HG02884 (cell line): Measurements from ENCODE around the gene TOR1B.
"Not testable (repeated sequence)": the region's sequence is repeated elsewhere in the genome, so short reads cannot be mapped to it uniquely, and the experiment has no call there.

Experiments
- ATAC-seq: cut with Tn5 transposase; IDR thresholded peaks from one replicate; pipeline ENCODE4 v1.9.1; 2021; ENCODE audit warnings: mild to moderate bottlenecking, moderate library complexity; ENCODE audit not compliant: unreplicated experiment

Gene TOR1B

DNA sequence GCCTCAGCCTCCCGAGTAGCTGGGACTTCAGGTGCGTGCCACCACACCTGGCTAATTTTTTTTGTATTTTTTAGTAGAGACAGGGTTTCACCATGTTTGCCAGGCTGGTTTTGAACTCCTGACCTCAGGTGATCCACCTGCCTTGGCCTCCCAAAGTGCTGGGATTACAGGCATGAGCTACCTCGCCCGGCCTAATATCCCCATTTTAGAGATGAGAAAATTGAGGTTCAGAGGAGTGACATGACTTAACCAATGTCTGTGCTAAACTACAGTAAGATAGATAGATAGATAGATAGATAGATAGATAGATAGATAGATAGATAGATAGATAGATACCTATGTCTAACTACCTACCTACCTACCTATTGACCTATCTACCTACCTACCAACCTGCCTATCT lies 26.9 kb upstream of the TOR1B start:
- not testable (repeated sequence) for ATAC-seq

DNA sequence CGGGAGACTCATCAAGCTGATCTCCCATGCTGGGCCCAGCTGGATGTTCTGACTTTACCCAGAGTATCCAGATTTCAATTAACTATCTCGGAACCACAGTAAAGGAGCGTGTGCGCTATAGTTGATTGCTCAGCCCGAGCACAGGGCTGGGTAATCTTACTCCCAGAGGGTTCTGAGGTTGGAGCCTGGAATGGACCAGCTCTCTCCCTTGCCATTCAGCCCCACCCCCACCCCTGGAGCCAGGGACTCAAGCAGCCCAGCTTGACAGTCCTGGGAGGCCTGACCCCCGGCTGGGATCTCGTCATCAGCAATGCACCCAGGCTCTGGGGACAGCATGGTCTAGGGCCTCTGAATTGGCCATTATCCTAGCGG lies 26.4 kb upstream of the TOR1B start:
- no peak for ATAC-seq

DNA sequence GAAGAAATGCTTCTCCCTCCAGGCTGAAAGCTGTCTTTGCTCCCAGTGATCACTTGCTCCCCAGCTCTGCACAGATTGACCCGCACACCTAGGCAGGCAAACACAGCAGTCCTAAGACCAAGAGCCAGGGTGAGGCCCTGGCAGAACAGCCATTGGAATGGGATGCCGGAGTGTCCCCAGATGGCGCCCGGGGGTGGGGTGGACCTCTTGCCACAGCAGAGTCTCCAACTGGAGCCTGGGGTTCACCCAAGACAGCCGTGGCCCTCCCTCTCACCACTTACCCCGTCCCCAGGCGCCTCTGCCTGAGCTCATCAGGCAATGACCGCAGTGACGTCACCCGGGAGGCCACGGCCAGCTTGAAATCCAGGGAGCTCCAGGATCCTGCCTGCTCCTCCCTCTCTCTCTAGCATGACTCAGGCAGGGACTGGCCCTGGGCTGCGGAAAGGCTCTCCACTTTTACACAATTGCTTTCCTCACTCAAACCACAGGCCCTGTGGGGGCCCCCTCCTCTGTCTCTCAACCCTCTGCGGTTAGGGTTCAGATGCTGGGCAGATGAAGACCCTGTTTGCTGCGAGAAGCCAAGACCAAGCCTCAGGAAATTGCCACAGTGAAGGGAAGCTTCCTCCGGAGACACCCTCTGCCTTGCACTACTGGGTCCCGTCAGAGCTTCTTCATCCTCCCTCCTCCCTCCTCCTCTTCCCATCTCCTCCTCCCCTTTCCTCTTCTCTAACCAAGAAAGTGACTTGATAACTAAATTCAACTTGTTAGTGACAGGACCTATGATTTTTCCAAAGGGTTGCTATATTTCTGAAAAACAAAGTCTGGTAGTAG lies 25.8 kb upstream of the TOR1B start:
- no peak for ATAC-seq

DNA sequence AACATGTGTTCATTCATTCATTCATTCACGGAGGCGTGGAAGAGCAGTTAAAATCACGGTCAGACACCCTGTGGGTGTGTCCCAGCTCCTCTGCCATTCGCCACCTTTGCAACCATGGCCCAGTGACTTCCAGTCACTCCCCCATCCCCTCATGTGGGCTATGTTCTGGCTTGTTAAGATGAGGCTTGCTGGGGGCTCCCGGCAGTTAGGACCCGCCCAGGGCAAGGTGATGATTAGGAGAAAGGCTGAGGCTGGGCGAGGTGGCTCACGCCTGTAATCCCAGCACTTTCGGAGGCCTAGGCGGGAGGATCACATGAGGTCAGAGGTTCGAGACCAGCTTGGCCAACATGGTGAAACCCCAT lies 25.2 kb upstream of the TOR1B start:
- no peak for ATAC-seq

DNA sequence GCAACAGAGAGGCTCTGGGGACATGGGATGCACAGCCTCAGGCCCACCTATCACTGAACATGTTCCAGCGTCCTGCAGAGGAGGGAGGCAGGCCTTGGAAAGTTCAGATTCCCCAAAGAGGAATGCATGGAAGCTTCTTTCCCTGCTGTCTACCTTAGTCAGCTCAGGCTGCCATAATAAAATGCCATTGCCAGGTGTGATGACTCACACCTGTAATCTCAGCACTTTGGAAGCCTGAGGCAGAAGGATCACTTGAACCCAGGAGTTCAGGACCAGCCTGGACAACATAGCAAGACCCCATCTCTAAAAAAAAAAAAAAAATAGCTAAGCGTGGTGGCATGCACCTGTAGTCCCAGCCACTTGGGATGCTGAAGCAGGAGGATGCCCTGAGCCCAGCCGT lies 24.5 kb upstream of the TOR1B start:
- no peak for ATAC-seq

DNA sequence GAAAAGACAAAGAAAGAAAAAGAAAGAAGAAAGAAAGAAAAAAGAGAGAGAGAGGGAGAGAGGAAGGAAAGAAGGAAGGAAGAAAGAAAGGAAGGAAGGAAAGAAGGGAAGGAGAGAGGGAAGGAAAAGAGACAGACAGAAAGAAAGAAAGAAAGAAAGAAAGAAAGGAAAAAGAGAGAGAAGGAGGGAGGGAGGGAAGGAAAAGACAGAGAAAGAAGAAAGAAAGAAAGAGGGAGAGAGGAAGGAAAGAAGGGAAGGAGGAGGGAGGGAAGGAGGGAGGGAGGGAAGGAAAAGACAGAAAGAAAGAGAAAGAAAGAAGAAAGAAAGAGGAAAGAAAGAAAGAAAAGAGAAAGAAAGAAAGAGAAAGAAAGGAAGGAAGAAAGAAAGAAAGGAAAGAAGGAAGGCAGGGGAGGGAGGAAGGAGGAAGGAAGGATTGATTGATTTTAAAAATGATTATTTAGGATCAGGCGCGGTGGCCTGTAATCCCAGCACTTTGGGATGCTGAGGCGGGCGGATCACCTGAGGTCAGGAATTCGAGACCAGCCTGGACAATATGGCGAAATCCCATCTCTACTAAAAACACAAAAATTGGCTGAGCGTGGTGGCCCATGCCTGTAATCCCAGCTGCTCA lies 23.3 kb upstream of the TOR1B start:
- ATAC-seq = no peak

DNA sequence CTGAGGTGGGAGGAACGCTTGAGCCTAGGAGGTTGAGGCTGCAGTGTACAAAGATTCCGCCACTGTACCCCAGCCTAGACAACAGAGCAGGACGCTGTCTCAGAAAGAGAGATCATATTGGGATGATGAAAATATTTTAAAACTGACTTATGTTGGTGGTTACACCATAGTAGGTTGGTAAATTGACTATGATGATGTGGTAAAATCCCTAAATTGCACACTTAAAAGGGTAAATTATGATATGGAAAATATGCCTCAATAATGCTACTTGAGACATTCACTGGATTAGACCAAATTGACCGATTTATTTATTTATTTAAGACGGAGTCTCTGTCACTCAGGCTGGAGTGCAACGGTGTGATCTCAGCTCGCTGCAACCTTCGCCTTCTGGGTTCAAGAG lies 21.9 kb upstream of the TOR1B start:
- ATAC-seq = no peak

DNA sequence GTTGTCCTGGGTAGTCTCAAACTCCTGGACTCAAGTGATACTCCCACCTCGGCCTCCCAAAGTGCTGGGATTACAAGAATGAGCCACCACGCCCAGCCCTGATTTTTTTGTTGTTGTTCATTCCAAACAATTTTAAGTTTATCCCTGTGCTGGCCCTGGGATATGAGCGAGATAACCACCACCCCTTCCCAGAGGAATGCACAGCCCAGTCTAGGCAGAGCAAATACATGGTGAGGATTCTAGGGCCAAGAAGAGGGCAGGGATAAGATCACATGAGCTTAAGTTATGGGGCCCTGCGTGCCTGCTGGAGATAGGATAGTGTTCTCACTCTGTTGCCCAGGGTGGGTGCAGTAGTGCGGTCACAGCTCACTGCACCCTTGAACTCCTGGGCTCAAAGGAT lies 21.0 kb upstream of the TOR1B start:
- no peak for ATAC-seq

DNA sequence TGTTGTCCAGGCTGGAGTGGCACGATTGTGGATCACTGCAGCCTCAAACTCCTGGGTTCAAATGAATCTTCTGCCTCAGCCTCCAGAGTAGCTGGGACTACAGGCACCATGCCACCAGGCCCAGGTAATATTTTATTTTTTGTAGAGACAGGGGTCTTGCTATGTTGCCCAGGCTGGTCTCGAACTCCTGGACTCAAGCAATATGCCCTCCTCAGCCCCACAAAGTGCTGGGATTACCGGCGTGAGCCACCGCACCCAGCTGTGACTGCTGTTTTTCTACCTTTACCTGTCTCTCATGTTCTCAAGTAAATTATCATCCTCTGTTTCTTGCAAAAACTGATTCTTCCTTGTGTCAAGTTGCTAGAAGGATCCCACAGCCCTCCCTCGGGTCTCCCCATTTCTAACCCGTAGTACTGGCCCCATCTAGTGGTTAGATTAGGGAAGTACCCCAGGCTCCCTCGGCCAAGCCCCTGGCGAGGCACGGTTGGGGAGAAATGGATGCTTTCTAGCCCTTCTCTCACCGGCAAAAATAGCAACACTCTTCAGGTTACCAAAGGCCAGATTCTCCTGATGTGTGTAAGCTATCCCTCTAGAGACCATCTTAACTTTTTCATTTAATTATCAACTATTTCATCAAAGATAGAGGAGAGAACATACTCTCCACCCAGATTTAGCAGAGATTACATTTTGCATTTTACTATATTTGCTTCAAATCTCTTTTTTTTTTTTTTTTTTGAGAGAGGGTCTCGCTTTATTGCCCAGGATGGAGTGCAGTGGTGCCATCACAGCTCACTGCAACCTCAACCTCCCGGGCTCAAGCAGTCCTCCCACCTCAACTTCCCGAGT lies 19.2 kb upstream of the TOR1B start:
- ATAC-seq = no peak

DNA sequence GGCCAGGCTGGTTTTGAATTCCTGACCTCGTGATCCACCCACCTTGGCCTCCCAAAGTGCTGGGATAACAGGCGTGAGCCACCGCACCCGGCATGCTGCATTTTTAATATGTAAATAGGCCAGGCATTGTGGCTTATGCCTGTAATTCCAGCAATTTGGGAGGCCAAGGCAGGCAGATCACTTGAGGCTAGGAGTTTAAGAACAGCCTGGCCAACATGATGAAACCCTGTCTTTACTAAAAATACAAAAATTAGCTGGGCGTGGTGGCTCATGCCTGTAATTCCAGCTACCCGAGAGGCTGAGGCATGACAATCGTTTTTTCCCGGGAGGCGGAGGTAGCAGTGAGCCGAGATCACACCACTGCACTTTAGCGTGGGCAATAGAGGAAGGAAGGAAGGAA lies 18.0 kb upstream of the TOR1B start:
- not testable (repeated sequence) for ATAC-seq

DNA sequence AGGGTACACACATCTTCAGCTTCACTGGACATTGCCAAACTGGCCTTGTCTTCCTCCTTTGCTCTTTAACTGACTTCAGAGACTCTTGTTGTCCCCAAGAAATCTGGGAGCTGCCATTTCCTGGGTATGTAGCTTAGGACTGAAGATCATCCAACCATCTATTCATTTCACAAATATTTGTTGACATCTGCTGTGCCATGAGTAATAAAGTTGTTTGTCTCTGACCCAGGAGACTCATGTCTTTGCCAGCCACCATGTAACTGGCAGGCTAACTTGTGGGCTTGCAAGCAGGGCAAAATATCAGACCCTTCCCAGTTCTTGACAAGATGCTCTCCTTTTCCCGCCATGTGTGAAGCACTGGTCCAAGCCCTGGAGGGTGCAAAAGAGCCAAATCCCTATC lies 17.1 kb upstream of the TOR1B start:
- ATAC-seq = no peak

DNA sequence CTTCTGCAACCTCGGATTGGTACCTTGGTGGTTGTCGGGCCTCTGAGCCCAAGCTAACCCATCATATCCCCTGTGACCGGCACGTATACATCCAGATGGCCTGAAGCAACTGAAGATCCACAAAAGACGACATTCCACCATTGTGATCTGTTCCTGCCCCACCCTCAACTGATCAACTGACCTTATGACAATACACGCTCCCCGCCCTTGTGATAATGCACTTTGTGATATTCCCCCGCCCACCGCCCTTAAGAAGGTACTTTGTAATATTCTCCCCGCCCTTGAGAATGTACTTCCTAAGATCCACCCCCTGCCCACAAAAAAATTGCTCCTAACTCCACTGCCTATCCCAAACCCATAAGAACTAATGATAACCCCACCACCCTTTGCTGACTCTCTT lies 16.5 kb upstream of the TOR1B start:
- ATAC-seq = no peak

DNA sequence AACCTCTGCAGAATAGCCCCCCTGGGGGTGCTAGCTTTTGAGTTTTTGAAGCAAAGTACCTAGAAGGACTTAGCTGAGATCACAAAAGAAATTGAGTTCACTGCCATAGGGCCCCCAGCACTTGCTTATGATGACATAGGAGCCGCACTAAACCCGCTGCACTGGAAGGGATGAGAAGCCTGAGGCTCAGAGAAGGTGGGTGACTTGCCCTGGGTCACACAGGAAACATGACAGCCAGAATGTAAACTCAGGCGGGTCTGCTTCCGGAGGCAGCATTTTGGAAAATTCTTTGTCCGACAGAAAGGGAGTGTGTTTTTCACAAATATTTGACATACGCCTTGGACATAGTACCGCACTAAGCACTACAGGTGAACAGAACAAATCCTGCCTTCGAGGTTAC lies 8.4 kb upstream of the TOR1B start:
- no peak for ATAC-seq

DNA sequence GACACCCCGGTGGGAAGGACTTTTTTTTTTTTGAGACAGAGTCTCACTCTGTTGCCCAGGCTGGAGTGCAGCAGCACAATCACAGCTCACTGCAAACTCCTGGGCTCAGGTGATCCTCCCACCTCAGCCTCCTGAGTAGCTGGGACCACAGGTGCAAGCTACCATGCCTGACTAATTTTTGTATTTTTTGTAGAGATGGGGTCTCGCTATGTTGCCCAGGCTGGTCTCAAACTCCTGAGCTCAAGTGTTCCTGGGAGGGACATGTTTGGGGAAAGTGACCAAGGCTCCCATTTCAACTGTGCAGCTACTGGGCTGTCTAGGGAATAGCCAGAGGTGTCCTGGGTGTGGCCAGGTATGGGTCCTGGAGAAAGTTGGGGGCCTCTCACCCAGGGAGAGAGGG lies 7.0 kb upstream of the TOR1B start:
- not testable (repeated sequence) for ATAC-seq

DNA sequence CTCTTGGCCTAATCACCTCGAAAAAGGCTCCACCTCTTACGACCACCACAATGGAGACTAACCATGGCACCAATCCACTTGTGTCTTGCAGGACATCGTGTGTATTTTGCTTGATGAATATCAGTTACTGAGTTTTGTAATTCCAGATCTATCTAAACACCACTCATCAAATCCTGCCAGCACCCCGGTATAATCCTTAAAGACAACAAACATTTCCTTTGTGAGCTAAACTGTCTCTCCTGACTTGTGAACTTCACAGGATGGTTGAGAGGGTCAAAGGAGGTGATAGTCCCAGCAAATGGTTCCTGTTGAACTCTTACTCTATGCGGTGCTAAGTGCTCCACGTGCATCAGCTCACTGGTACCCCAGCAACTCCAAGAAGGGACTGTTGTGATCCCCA lies 4.0 kb upstream of the TOR1B start:
- no peak for ATAC-seq

DNA sequence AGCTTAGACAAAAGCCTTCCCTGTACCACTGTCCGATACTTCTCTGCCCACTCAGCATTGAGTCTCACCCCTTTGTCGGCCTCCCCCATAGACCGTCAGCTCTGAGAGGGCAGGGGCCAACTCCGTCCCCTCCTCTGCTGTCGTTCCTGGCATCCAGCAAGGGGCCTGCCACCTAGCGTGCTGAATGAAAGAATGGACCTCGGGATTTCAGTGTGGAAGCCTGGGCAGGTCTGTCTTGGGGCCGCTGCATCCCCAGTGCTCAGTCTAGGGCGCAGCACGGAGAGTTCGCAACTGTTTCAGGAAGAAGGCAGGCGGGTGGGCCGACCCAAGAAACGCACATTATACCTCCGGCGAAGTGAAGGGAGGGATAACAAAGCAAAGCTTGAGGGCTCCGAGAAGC lies 1.5 kb upstream of the TOR1B start:
- no peak for ATAC-seq

DNA sequence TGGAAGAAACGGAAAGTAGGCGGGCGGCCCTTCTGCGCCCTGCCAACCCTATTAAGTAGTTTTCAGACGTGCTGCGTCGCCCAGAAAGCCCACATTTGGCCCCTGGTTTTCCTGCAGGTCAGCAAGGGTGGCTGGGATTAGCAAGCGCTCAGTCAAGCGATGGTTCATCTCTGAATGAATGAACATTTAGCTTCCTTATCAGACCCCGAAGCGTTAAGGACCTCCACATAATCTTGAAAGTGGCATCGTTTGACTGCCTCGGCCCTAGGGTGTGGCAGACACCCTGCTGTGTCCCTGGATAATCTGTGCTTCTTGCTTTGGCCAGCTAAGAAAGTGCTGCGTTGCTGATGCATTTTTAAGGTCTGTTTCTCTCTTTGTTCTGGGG lies 684 bp downstream of the TOR1B start:
- peak; percentile 10 for ATAC-seq

DNA sequence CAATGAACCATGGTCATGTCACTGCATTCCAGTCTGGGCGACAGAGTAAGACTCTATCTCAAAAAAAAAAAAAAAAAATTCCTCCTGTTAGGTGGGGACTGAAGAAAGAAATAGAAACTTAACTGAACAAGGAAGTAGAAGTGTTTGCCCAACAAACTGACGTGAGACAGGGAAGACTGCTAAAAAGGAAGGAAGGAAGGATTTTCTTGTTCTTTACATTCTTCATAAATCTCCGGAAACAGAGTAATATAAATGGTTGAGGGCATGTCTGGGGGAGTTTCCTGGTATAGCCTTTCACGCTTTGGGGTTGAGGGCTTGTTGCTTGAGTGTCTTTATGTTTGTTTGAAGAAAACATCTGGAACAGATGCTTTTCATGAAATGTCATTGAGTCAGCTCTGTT lies 3.1 kb downstream of the TOR1B start:
- no peak for ATAC-seq

DNA sequence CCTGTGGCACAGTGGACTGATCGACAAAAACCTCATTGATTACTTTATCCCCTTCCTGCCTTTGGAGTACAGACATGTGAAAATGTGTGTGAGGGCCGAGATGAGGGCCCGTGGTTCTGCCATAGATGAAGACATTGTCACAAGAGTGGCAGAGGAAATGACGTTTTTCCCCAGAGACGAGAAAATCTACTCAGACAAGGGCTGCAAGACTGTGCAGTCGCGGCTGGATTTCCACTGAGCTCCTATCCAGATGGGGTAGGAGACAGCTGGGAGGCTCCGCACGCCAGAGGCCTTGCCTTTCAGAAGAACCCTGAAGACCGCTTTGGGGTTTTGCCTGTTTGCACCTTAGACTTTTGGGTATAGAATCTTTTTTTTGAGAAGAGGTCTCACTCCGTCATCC lies 6.4 kb downstream of the TOR1B start:
- ATAC-seq = no peak

DNA sequence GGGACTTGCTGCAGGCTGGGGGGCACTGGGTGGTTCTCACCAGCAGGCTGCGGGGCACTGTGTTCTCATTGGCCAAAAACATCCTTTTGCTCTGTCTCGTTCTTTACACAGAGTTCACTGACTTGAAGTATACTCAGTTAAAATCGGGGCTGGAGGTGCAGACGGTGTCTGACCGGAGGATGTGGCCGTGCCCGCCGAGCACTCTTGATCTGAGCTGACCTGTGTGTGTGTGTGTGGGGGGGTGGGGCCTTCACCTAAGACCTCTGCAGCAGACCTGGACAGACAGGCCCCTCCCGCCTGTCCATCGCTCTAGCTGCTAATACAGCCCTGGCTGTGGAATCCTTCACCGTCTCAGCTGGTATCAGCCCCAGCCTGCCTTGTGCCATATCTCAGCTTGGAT lies 7.1 kb downstream of the TOR1B start:
- no peak for ATAC-seq

DNA sequence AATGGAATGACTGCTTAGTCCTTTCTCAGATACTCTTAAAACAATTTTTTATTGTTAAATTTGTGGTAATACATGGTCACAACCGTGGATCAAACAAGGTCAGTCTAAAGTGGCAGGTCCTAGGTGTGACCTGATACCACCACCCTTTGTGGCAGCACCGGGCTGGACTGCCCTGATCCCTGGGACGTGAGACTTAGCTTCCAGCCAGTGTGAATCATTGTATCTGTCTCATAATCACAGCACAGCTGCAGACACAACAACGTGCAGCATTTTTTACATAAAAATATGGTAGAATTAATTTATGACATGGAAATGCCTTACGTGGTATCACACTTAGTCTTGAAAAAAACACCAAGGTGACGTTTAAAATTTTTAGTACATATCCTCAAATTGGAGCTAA lies 7.8 kb downstream of the TOR1B start:
- no peak for ATAC-seq

DNA sequence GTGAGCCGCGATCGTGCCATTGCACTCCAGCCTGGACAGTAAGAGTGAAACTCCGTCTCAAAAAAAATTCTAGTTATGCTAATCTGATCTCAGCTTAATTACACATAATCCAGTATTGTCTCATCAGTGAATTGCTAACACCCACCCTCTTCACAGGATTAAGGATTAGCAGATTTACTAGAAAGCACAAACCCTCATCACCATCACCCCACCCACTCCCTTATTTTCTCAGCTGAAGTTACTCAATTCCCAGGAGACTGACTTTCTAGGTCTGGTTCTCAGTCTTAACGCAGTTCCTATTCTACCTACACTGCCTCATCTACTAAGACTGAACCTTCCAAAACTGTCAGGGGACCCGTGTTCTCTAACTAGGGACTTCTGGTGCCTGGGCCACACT lies 9.0 kb downstream of the TOR1B start:
- no peak for ATAC-seq
